NCI-H1092 (cell line): ENCODE data around the gene GMCL1.
A peak's percentile ranks its signal among the peaks of the same experiment; 100 is the strongest.
"Not testable (repeated sequence)": the region's sequence is repeated elsewhere in the genome, so short reads cannot be mapped to it uniquely, and the experiment has no call there.

ENCODE experiments used
- DNase-seq: peaks from one replicate; lab custom pipeline; 2025; lab: John Stamatoyannopoulos, UW

Gene GMCL1

GRCh38 chr2:69807821-69808540, 21.5 kb upstream of the GMCL1 start:
- no peak for DNase-seq

GRCh38 chr2:69810550-69810949, 18.9 kb upstream of the GMCL1 start:
- no peak for DNase-seq

GRCh38 chr2:69811018-69811417, 18.4 kb upstream of the GMCL1 start:
- DNase-seq: no peak

GRCh38 chr2:69811591-69811990, 17.9 kb upstream of the GMCL1 start:
- no peak for DNase-seq

- no peak for DNase-seq
Measured at GRCh38 chr2:69815717-69816116, 13.7 kb upstream of the GMCL1 start.

GRCh38 chr2:69816923-69817542, 12.4 kb upstream of the GMCL1 start:
- peak; percentile 71 for DNase-seq

- no peak for DNase-seq
Measured at GRCh38 chr2:69817729-69818501, 11.5 kb upstream of the GMCL1 start.

- no peak for DNase-seq
Measured at GRCh38 chr2:69827796-69828540, 1.5 kb upstream of the GMCL1 start.

GRCh38 chr2:69828938-69829255, 563 bp upstream of the GMCL1 start:
- DNase-seq: no peak

- DNase-seq: no peak
Measured at GRCh38 chr2:69830045-69830905, 815 bp downstream of the GMCL1 start.

- not testable (repeated sequence) for DNase-seq
Measured at GRCh38 chr2:69830906-69831241, 1.4 kb downstream of the GMCL1 start.

GRCh38 chr2:69831354-69831905, 2.0 kb downstream of the GMCL1 start:
- DNase-seq: no peak

- no peak for DNase-seq
Measured at GRCh38 chr2:69833752-69834151, 4.3 kb downstream of the GMCL1 start.

- DNase-seq: no peak
Measured at GRCh38 chr2:69835666-69836065, 6.2 kb downstream of the GMCL1 start.

- no peak for DNase-seq
Measured at GRCh38 chr2:69836316-69836715, 6.9 kb downstream of the GMCL1 start.

GRCh38 chr2:69837533-69837932, 8.1 kb downstream of the GMCL1 start:
- no peak for DNase-seq

GRCh38 chr2:69843993-69844392, 14.5 kb downstream of the GMCL1 start:
- no peak for DNase-seq

GRCh38 chr2:69844560-69844959, 15.1 kb downstream of the GMCL1 start:
- DNase-seq: no peak

GRCh38 chr2:69846182-69847067, 17.0 kb downstream of the GMCL1 start:
- no peak for DNase-seq

GRCh38 chr2:69847068-69847828, 17.8 kb downstream of the GMCL1 start:
- DNase-seq: no peak
